DOHH2 (cell line): Measurements from ENCODE around the gene OBP2B.
"Not testable (repeated sequence)": the region's sequence is repeated elsewhere in the genome, so short reads cannot be mapped to it uniquely, and the experiment has no call there.

ENCODE experiments used
- CTCF ChIP-seq: fragments of 200-600 bp; sonication (generic); IDR thresholded peaks from one replicate; pipeline ENCODE4 v1.5.1; 2014; ENCODE audit warnings: antibody characterized with exemption, mild to moderate bottlenecking, low read depth, low read length; ENCODE audit not compliant: poor library complexity, severe bottlenecking
- EZH2phosphoT487 ChIP-seq: fragments of 200-600 bp; sonication (generic); IDR thresholded peaks from 2 replicates; pipeline ENCODE4 v1.6.1; 2017; ENCODE audit warnings: borderline replicate concordance, mild to moderate bottlenecking, antibody characterized with exemption, low read length, moderate library complexity, mixed read lengths

GRCh38 chr9:133209327-133210201, 514 bp upstream of the OBP2B start:
- TF ChIP-seq CTCF, EZH2phosphoT487: not testable (repeated sequence)
